ENCODE data around the gene CRABP1. TPM values are rescaled to one million over a fixed set of nuclear protein-coding genes. Genes with fewer than 3 reads are reported as not detected.

Gene CRABP1
- total RNA-seq = not detected in 2 replicates

DNA sequence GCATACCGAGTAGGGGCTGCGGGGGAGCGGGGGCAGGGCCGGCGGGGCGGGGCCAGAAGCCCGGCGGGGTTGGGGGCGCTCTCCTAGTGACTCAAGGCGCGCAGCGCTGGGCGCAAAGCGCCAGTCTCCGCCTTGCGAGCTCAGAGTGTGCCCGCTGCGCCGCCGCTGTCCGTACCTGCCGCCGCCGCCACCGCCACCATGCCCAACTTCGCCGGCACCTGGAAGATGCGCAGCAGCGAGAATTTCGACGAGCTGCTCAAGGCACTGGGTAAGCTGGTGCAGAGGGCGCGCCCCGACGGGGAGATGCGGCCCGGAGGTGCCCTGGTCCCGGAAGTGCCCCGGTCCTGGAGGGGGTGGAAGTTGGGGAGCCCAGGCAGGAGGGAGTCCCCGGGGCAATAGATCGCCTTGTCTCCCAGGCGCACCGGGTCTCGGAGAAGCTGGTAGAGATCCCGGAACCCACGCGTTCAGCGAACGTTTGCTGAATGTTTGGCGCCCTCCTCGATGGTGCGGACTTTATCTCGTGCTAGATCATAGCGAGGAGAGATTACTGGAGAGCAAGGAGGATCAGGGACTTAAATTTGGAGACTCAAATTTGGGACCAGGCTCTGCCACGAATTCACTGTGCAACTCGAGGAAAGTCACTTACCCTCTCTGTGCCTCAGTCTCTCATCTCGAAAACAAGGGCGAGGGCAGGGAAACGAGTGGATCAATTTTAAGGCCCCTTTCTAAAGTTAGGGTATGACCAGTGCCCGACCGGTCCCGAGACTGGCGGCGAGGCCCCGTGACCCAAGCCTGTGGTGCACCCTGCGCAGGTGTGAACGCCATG is at the start of gene CRABP1:
Gene CRABP1, plus strand, starts transcription at position 123 of the 826 bp plus-strand sequence. Its CDS starts 76 bp downstream, at position 199.

DNA sequence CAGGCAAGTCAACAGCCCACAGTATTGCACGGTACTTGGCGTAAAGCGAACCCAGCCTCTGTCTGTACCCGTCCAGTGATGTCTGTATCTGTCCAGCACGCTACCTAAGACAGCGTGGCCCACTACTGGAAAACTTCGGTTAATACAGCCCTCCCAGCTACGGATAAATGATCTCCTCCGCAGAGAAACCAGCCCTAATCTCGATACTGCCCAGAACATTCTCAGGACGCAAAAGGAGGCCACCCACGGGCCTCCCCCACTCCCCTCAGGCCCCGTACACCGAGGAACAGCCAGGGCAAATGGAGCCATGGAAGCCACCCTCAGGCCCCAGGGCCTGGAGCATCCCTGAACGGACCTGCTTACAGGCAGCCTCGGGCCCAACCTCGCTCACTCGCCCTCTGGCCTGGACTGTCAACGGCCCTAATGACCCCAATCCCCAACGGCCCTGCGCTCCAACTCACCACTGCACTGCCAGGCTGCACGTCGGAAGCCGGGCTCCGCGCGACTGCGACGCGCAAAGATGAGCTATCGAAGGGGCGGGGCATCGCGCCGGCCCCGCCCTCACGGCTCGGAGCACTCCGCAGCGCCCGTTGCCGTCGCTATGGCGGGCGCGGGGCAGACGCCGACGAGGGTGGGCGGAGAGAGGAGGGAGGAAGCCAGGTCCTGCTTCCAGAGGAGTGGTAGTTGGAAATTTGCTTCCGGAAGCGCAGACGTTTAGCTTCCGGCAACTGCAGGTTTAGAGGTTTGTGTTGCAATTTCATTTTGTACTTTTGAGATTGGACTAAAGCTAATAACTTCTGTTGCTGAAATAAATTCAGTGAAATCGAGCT is 40.8 kb upstream of the CRABP1 start, which contains the start of gene SKIC8:
Gene SKIC8, minus strand, starts transcription at position 509 of the 830 bp plus-strand sequence. CDS start 3,923 bp downstream, outside the sequence.

Other genes with a start within 250 kb of the CRABP1 start
- not detected in 2 replicates for gene SH2D7, start 247.8 kb upstream of the CRABP1 start, total RNA-seq
- 2.4 and 4.5 TPM in 2 replicates for gene CIB2, start 208.9 kb upstream of the CRABP1 start, total RNA-seq
- gene IDH3A, start 191.0 kb upstream of the CRABP1 start, total RNA-seq = 33.6 and 54.9 TPM in 2 replicates
- 0.05 TPM in 1 of 2 replicates, not detected in the other for gene ACSBG1, start 105.8 kb upstream of the CRABP1 start, total RNA-seq
- gene DNAJA4, start 75.8 kb upstream of the CRABP1 start, total RNA-seq = 2.7 and 3.0 TPM in 2 replicates
- 56.1 and 91.8 TPM in 2 replicates for gene SKIC8, start 40.7 kb upstream of the CRABP1 start, total RNA-seq
- 30.0 and 43.4 TPM in 2 replicates for gene IREB2, start 97.9 kb downstream of the CRABP1 start, total RNA-seq
- 2.6 and 4.2 TPM in 2 replicates for gene HYKK, start 167.2 kb downstream of the CRABP1 start, total RNA-seq
- gene PSMA4, start 200.1 kb downstream of the CRABP1 start, total RNA-seq = 181 and 241 TPM in 2 replicates
- gene CHRNA5, start 225.2 kb downstream of the CRABP1 start, total RNA-seq = 0.59 and 1.4 TPM in 2 replicates

All from smooth muscle cell of the umbilical artery (primary cell).